ENCODE results near the gene TDG.
"Not testable (repeated sequence)": the region's sequence is repeated elsewhere in the genome, so short reads cannot be mapped to it uniquely, and the experiment has no call there.

Gene TDG

DNA sequence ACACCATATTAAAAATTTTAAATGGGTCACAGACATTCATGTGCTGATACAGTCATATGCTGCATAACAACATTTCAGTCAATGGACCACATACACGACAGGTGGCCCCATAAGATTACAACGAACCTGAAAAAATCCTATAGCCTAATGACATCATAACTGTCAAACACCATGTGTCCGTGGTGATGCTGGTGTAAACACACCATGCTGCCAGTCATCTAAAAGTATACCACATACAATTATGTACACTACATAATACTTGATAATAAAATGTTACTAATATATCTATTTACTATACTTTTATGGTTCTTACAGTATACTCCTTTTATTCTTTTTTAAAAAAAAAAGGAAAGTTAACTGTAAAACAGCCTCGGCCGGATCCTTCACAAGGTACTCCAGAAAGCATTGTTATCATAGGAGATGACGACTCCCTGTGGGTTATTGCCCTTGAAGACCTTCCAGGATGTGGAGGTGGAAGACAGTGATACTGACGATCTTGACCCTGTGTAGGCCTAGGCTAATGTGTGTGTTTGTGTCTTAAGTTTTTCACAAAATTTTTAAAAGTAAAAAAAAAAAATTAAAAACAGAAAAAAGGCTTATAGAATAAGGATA, 5.0 kb upstream of the TDG start:
- no peak for DNase-seq

DNA sequence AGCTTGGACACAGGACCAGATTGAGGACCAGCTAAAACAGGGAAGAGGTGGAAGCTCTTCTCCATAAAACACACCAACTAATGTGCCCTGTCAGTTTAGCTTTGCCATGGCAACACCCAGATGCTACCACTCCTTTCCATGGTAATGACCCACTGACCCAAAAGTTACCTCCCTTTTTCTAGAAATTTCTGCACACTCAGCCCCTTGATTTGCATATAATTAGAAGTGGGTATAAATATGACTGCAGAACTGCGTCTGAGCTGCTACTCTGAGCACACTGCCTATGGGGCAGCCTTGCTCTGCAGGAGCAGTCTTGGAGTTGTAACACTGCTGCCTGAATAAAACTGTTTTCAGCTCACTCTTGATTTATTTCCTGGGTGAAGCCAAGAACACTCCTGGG, 3.2 kb upstream of the TDG start:
- DNase-seq = no peak

DNA sequence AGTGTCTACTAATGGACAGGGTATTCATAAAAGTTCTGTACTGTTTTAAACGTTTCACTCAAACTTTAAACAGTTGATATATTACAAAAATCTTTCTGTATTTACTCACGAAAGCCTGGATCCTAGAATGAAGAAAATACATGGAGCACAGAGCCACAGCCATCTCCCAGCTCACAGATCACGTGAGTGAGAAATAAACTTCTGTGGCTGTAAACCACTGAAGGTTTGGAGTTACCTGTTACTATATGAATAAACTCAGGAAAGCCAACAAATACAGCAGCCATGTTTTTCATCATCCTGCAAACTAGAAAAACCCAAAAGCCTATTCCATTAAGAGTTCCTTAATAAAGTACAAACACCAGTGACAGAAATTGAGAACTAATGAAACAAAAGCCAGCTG, 867 bp upstream of the TDG start:
- DNase-seq = no peak

DNA sequence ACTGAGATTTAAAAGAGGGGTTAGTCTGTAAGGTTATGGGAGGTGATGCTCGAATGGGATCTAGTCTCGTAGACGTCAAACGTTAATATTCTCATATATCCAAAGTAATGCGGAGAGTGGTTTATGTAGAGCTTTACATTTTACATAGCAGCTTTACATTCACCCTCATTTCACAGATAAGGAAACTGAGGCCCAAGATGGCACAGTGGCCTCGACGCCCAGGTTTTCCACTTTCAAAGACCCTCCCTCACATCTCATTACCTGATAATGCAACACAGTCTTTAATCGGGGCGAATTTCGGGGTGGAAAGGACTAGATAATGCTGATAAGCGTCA, 450 bp upstream of the TDG start:
- DNase-seq = no peak

DNA sequence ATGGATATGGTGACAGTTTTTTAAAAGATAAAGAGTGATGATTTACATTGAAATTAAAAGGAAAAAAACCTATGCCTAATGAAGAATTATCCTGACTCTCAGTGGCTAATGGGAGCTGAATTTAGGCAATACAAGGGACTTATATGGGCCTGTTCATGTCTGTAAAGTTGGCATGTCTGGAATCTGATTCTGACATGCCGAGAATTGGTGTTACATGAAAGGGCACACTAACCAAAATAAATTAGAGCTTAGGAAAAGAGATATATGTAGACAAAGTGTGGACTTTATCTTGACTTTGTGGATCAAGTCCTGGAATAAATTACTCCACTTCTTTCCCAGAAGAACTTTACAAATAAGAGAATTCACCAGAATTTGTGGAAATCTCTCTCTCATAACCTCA, 1.1 kb downstream of the TDG start:
- no peak for DNase-seq

DNA sequence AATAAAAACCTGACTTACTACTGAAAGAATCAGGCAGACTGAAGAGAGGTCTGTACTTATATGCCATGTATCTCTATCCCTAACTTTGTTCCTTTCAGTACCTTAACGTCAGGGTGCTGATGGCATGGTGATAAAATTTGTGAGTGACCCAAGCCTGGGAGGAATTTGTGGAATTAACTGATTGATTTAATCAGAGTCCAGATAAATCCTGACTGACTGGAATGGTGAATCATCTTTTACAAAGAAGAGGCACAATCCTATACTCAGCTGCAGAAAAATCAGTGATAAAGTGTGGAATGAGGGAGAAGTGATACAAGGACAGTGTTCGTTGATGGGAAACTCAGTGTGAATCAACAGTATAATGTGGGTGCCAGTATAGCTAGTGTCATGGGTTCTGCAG, 3.7 kb downstream of the TDG start:
- no peak for DNase-seq

DNA sequence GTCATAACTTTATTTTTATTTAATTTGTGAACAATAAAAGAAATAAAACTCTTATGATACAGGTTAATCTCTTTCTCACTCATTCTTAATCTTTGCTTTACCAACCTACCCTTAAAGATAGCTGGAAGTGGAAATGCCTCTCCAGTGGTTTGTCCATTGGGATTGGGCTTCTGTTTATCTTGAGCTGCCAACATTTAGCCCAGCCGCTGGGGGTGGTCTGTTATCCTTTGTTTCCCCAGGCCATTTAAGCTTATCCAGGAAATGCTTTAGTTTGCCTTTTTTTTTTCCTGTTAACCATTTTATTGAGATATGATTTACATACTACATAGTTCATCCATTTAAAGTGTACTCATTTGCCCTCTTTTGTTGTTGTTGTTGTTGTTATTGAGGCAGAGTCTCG, 8.2 kb downstream of the TDG start:
- DNase-seq = no peak

DNA sequence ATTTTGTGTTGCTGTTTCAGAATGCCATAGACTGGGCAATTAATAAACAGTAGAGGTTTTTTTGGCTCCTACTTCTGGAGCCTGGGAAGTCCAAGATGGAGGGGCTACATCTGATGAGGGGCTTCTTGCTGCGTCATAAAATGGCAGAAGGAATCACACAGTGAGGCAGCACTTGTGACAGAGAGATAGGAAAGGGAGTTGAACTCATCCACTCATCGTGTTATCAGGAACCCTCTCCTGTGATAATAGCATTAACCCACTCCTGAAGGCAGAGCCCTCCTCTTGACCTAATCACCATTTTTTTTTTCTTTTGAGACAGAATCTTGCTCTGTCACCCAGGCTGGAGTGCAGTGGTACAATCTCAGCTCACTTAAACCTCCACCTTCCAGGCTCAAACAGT, 9.7 kb downstream of the TDG start:
- no peak for DNase-seq

DNA sequence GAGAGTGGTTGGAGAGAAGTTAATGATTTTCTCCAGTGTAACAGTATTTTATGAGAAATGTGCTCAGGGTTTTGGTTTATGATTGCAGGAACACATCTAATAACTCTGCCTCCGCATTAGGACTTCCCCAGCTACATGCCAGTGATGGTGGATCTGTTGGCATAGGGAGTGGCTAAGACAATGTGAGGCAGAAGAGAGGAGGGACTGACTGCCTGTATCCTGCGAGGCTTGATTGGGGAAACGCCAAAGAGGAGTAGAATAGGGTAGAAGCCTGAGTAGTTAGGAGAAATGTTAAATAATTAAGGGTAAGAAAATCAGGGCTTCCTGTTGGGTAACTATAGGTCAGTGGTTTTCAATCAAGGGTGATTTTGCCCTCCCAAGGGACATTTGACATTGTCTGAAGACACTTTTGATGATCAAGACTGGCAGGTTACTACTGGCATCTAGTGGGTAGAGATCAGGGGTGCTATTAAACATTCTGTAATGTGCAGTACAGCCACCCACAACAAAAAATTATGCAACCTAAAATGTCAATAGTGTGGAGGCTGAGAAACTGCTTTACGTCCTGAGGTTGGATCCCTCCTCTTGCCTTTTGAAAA, 12.8 kb downstream of the TDG start:
- DNase-seq = no peak

DNA sequence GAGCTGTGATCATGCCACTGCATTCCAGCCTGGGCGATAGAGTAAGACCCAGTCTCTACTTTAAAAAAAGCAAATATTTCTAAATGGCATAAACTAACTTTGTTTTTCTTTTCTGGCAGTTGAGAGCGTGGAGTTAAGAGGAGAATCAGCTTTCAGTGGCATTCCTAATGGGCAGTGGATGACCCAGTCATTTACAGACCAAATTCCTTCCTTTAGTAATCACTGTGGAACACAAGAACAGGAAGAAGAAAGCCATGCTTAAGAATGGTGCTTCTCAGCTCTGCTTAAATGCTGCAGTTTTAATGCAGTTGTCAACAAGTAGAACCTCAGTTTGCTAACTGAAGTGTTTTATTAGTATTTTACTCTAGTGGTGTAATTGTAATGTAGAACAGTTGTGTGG, 21.2 kb downstream of the TDG start:
- DNase-seq = no peak

DNA sequence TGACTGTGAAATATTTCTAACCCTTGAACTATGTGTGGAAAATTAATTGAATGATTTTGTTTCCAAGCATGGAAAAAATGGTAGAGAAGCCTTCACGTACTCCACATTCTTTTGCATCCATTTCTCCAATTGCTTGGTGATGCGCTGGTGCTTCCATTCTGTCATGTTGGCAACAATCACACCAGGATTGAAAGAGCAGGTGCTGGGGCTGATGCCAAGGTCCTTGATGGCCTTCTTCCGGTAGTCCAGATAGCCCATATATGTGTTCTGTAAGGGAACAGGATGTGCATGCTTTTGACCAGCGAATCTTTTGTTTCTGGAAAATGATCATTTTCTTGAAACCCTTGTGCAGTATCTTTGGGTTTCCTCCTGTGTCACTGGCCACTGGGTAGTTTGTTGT, 28.6 kb downstream of the TDG start:
- no peak for DNase-seq

DNA sequence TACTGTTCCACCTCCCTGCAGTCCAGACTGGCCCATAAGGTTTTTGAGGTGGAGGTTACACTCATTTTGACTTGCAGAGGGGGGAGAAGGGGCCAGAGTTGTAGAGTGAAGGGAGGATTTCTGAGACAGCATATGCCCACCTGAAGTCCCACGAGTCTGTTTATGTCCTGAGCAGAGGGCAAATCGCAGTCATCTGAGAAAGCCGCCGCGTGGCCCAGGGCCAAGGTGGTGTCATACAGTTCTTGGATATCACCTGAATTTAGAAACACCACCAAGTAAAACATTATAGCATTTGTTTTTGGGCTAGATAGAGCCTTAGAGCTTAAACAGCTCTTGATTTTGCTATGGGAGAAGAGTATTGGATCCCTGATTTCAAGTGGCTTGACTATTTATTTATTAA, 30.9 kb downstream of the TDG start:
- no peak for DNase-seq

DNA sequence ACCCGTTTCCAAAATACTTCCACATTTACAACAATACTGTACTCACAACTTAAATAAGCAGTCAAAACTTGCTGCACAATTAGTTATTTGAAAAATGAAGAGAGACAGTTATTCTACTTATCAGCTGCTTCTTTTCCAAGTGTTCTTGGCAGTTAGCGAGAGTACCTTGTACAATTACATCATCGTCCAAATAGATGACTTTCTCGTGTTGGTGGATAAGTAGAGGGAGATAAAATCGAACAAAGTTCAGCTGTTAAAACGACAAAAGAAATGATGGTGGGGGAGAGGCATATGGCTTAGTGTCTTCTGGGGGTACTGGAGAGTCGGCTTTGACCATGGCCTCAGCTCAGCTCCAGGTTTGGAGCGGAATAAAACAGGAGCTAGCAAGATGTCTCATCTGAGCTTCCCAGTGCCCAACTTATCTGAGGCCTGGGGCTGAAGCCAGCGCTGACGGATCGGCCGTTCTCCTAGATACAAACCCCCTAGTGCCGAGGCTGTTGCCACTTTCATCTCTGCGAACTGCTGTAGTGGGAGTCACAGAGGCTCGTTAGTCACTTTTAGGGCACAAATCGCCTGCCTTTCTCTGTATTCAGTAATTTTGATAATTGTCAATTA, 31.7 kb downstream of the TDG start:
- no peak for DNase-seq

DNA sequence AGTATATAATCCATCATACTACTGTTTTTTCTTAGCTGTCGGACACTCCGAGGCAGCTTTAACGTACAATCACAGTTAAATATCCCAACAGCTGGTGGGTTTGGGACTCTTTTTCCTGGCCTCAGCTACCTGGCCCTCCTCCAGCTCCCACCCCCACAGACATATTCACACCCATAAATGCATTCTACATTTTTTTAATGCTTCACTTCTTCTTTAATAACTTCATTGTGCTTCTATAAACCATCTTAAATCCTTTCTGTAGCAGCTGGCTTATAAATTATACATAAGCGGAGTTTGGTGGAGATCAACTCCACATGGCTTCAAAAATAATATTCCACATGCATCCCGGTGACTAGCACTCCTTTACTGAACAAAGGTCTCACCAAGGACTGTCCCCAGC, 33.3 kb downstream of the TDG start:
- DNase-seq = no peak

DNA sequence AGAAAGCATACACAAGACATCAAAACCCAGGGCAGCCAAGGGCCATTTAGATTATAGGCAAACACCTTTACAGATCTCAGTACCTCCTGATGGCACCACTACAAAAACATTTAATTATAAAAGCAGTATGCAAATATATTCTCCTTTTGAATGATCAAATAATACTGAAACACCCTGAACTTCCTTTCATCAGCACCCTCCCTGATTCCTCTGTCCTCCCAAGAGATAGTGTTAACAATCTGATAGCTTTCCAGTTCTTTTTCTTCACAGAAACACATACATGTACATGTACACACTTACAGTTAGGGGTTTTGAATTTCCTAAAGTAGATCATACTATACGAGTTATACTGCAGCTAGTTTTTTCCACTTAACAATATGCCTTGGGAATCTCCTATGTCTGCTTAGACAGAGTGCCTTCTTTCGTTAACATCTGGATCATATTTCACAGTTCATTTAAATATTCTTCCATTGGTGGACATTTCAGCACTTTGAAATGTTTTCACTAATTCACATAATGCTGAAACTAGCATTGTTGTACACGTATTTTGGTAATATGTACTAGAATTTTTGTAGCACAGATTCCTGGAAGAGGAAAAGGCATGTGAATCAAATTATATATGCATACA, 35.2 kb downstream of the TDG start:
- no peak for DNase-seq

DNA sequence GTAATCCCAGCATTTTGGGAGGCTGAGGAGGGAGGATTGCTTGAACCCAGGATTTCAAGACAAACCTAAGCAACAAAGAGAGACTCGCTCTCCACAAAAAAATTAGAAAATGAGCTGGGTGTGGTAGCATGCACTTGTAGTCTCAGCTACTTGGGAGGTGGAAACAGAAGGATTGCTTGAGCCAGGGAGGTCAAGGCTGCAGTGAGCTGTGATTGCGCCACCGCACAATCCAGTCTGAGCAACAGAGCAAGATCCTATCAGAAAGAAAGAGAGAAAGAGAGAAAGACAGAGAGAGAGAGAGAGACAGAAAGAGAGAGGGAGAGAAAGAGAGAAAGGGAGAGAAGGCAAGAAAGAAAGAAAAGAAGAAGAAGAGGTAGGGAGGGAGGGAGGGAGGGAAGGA, 37.0 kb downstream of the TDG start:
- no peak for DNase-seq

DNA sequence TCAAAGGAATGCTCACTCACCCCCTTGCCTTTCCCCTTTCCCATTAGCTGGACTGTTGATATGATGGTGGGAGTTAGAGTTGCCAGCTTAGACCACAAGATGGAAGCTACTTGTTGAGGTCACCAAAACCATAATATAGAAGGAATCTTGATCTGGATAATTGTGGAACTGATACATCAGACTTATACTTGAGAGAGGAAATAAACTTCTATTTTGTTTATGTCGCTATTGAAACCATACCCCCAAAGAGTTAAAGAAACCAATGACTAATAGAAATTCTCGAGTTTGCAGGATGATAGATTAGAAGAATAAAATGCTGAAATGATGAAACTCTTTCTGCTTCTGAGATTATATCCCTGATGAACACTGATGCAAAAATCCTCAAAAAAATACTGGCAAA, 37.9 kb downstream of the TDG start:
- DNase-seq = no peak

DNA sequence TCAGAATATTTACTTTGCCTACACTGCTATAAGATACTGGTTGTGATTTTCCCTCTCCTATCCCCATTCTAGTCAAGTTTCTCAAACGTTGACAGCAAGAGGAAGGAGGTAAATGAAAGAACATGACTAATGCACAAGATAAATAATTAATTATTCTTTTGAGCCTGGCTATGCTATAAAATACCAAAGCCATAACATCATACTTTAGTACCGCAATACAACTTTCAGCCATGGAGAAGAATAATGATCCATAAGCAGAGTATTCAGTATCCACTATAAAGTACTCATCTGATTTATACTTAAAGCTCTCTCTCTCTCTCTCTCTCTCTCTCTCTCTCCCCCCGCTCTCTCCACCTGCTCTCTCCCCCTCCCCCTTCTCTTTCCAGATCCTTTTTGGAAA, 41.3 kb downstream of the TDG start:
- DNase-seq = no peak

DNA sequence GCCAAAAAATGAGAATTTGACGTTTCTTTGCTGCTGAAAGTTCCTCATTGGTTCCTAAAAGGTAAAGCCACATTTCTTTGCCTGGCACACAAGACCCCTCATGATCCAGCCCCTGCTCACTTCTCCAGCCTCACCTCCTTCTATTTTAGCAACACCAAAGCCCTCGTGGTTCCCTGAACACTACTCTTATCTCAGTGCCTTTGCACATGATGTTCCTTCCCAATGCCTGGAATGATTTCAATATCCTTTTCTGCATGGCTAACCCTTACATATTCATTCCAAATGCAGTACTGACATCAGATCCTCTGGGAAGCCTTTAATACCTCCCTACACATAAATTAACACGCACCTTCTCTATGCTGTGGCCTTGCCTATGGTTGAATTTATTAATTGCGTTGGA, 44.4 kb downstream of the TDG start:
- DNase-seq = no peak

DNA sequence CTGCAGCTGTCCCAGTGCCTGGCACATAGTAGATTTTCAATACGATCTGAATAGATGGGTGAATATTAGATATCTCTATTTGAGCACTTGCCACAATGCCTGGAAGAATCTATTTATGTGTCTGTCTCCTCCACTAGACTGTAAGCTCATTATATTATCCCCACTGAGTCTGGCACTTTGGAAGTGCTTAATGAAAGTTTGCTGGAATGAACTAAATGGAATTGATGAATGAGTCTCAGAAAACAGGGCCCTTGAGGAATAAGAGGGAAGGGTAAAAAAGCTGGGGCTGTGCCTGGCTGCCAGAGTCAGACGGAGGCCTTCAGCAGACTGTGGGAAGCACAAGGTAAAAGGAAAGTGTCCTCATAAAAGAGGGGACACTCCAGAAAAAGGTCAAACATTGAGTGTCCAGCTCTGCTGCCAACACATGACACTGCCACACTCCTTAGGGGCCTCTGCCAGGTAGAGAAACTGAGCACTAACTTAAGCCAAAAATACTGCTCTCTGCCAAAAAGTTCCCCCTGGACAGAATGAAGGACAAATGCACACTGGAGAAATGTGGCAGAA, 45.0 kb downstream of the TDG start:
- no peak for DNase-seq

DNA sequence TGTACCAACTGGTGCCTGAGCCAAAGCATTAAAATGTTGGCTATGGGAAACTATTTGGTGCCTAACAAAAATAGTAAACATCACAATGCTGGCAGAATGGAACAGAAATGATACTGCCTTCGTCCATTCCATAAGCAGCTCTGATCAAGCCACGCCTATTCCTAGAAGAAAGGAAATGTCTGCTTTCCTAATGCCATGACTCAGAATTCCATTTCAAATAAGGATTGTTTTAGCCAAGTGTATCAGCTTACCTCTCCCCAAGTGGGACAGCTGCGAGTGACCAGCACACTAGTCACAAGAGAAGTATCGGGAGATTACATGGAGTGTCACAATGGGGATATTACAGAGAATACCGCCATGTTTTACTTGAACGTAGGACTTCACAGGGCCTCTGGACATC, 45.6 kb downstream of the TDG start:
- DNase-seq = no peak

DNA sequence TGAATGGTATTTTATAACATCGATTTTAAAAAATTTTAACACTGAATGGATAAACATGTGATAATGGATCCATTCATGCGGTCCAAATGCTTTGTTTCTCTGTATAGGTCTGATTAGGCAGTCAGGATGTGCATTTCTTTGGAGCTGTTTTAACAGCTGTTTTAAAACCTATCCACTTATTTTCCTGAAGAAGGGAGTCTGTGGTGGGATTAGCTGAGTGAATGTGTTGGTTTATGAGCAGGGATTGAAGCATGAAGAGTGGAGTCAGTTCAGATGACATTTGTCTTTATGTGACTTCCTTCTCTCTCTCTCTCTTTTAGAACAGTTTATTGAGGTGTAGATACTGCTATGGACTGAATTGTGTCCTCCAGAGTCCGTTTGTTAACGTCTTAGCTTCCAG, 46.7 kb downstream of the TDG start:
- no peak for DNase-seq

DNA sequence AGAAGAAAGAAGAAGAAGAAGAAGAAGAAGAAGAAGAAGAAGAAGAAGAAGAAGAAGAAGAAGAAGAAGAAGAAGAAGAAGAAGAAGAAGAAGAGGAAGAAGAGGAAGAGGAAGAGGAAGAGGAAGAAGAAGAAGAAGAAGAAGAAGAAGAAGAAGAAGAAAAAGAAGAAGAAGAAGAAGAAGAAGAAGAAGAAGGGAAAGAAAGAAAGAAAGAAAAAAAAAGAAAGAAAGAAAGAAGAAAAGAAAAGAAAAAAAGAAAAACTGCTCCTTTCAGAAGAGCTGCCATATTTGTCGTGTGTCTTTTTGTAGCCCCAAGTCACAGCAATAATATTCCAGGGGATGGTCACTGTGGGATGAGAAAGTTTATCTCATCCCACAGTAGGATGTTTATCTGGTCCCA, 56.2 kb downstream of the TDG start:
- not testable (repeated sequence) for DNase-seq

DNA sequence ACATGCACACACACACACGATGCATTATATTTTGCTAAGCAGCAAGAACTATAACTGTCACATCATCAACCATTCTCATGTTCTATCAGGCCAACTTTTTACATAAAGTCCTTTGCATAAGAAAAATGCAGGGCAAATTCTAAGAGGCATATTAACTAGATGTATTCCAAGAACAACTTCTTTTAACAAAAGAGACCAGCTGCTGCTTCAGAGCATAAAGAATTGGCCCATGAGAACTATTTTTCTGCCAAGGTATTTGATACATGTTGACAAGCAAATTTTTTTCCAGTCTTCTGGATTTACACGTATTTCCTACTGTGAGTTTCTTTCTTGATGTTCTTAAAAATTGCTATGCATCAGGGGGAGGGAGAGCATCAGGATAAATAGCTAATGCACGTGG, 57.1 kb downstream of the TDG start:
- no peak for DNase-seq
